ENCODE data around the gene GATA1.

The GATA1 gene

GRCh38 chrX:48785540-48786214 is 713 bp upstream of the GATA1 start:
- H3K9me3 ChIP-seq (ENCODE audit: low read length): no peaks in the 10 kb centered on the region
- no peak overlapping the region for H3K9ac ChIP-seq (ENCODE audit: low read length)
- no peaks in the 10 kb centered on the region for H3K36me3 ChIP-seq (ENCODE audit: insufficient read depth, low read length)
- H3K4me3 ChIP-seq (ENCODE audit: low read depth in 1 of 2, low read length in 2 of 2): no peak overlapping the region
- H3K27ac ChIP-seq (ENCODE audit: low read depth, low read length): no peak overlapping the region
- no peaks in the 10 kb centered on the region for H3K4me1 ChIP-seq (ENCODE audit: insufficient read depth, low read length)
- peaks cover 0 to 19% of the 10 kb centered on the region in 2 donors for H3K27me3 ChIP-seq (ENCODE audit: control insufficient read depth in 1 of 2, insufficient read depth in 2 of 2, low read length in 2 of 2)

- Histone ChIP-seq H3K36me3 (ENCODE audit: insufficient read depth, low read length) (no peaks in the 10 kb centered on the region), H3K9me3 (ENCODE audit: low read length) (no peaks in the 10 kb centered on the region), H3K4me3 (ENCODE audit: low read depth in 1 of 2, low read length in 2 of 2) (no peak overlapping the region), H3K9ac (ENCODE audit: low read length) (no peak overlapping the region), H3K4me1 (ENCODE audit: insufficient read depth, low read length) (no peaks in the 10 kb centered on the region), H3K27me3 (ENCODE audit: control insufficient read depth in 1 of 2, insufficient read depth in 2 of 2, low read length in 2 of 2) (peaks cover 0 to 19% of the 10 kb centered on the region in 2 donors), H3K27ac (ENCODE audit: low read depth, low read length) (no peak overlapping the region)
Measured at GRCh38 chrX:48786825-48787504, 575 bp downstream of the GATA1 start.

- Histone ChIP-seq H3K27me3 (ENCODE audit: control insufficient read depth in 1 of 2, insufficient read depth in 2 of 2, low read length in 2 of 2) (peaks cover 0 to 19% of the 10 kb centered on the region in 2 donors), H3K36me3 (ENCODE audit: insufficient read depth, low read length) (no peaks in the 10 kb centered on the region), H3K4me3 (ENCODE audit: low read depth in 1 of 2, low read length in 2 of 2) (no peak overlapping the region), H3K9ac (ENCODE audit: low read length) (no peak overlapping the region), H3K27ac (ENCODE audit: low read depth, low read length) (no peak overlapping the region), H3K4me1 (ENCODE audit: insufficient read depth, low read length) (no peaks in the 10 kb centered on the region), H3K9me3 (ENCODE audit: low read length) (no peaks in the 10 kb centered on the region)
Measured at GRCh38 chrX:48787505-48788443, 1.4 kb downstream of the GATA1 start.

GRCh38 chrX:48789366-48790220 is 3.2 kb downstream of the GATA1 start:
- Histone ChIP-seq H3K27me3 (ENCODE audit: control insufficient read depth in 1 of 2, insufficient read depth in 2 of 2, low read length in 2 of 2) (peaks cover 0 to 19% of the 10 kb centered on the region in 2 donors), H3K4me3 (ENCODE audit: low read depth in 1 of 2, low read length in 2 of 2) (no peak overlapping the region), H3K4me1 (ENCODE audit: insufficient read depth, low read length) (no peaks in the 10 kb centered on the region), H3K9me3 (ENCODE audit: low read length) (no peaks in the 10 kb centered on the region), H3K9ac (ENCODE audit: low read length) (no peak overlapping the region), H3K27ac (ENCODE audit: low read depth, low read length) (no peak overlapping the region), H3K36me3 (ENCODE audit: insufficient read depth, low read length) (no peaks in the 10 kb centered on the region)

GRCh38 chrX:48790477-48790876 is 4.1 kb downstream of the GATA1 start:
- no peak overlapping the region for H3K9ac ChIP-seq (ENCODE audit: low read length)
- H3K4me3 ChIP-seq (ENCODE audit: low read depth in 1 of 2, low read length in 2 of 2): no peak overlapping the region
- H3K4me1 ChIP-seq (ENCODE audit: insufficient read depth, low read length): no peaks in the 10 kb centered on the region
- H3K9me3 ChIP-seq (ENCODE audit: low read length): no peaks in the 10 kb centered on the region
- no peaks in the 10 kb centered on the region for H3K36me3 ChIP-seq (ENCODE audit: insufficient read depth, low read length)
- peaks cover 0 to 19% of the 10 kb centered on the region in 2 donors for H3K27me3 ChIP-seq (ENCODE audit: control insufficient read depth in 1 of 2, insufficient read depth in 2 of 2, low read length in 2 of 2)
- H3K27ac ChIP-seq (ENCODE audit: low read depth, low read length): no peak overlapping the region

DNA sequence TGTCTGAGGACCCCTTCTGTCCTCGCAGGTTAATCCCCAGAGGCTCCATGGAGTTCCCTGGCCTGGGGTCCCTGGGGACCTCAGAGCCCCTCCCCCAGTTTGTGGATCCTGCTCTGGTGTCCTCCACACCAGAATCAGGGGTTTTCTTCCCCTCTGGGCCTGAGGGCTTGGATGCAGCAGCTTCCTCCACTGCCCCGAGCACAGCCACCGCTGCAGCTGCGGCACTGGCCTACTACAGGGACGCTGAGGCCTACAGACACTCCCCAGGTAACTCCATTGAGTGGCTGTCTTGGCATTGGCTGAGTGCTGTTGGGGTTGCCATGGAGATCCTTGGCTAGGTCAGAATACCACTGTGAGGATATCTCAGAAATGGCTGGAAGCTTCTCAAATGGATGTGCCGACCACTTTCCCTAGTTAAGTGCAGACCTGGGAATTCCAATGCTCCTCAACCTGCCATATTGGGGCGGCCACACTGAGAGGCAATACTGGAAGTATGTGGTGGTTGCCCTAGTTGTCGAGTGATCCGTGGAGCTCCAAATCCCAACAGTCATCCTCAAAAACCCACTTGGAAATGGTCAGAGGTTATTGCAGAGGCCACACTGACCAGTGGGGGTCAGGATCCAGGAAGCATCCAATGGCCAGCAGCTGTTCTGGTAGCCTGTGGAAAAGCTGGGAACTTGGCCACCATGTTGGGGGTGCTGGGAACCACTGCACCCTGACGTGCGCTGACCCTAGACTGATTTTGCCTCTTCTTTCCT is 4.9 kb downstream of the GATA1 start:
- H3K27me3 ChIP-seq (ENCODE audit: control insufficient read depth in 1 of 2, insufficient read depth in 2 of 2, low read length in 2 of 2): peaks cover 6 to 14% of the 10 kb centered on the region in 2 donors
- no peaks in the 10 kb centered on the region for H3K9me3 ChIP-seq (ENCODE audit: low read length)
- no peaks in the 10 kb centered on the region for H3K4me1 ChIP-seq (ENCODE audit: insufficient read depth, low read length)
- no peak overlapping the region for H3K9ac ChIP-seq (ENCODE audit: low read length)
- no peak overlapping the region for H3K27ac ChIP-seq (ENCODE audit: low read depth, low read length)
- no peaks in the 10 kb centered on the region for H3K36me3 ChIP-seq (ENCODE audit: insufficient read depth, low read length)
- no peak overlapping the region for H3K4me3 ChIP-seq (ENCODE audit: low read depth in 1 of 2, low read length in 2 of 2)

- no peaks in the 10 kb centered on the region for H3K36me3 ChIP-seq (ENCODE audit: insufficient read depth, low read length)
- no peaks in the 10 kb centered on the region for H3K4me1 ChIP-seq (ENCODE audit: insufficient read depth, low read length)
- no peak overlapping the region for H3K4me3 ChIP-seq (ENCODE audit: low read depth in 1 of 2, low read length in 2 of 2)
- peaks cover 6 to 8% of the 10 kb centered on the region in 2 donors for H3K27me3 ChIP-seq (ENCODE audit: control insufficient read depth in 1 of 2, insufficient read depth in 2 of 2, low read length in 2 of 2)
- H3K9ac ChIP-seq (ENCODE audit: low read length): no peak overlapping the region
- H3K27ac ChIP-seq (ENCODE audit: low read depth, low read length): no peak overlapping the region
- H3K9me3 ChIP-seq (ENCODE audit: low read length): no peaks in the 10 kb centered on the region
Measured at GRCh38 chrX:48792219-48792618, 5.8 kb downstream of the GATA1 start.

DNA sequence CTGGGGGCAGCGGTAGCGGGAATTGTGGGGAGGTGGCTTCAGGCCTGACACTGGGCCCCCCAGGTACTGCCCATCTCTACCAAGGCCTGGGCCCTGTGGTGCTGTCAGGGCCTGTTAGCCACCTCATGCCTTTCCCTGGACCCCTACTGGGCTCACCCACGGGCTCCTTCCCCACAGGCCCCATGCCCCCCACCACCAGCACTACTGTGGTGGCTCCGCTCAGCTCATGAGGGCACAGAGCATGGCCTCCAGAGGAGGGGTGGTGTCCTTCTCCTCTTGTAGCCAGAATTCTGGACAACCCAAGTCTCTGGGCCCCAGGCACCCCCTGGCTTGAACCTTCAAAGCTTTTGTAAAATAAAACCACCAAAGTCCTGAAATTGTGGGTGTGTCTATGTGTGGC is 7.5 kb downstream of the GATA1 start:
- Histone ChIP-seq H3K27me3 (ENCODE audit: control insufficient read depth in 1 of 2, insufficient read depth in 2 of 2, low read length in 2 of 2) (peaks cover 4 to 6% of the 10 kb centered on the region in 2 donors), H3K9me3 (ENCODE audit: low read length) (no peaks in the 10 kb centered on the region), H3K27ac (ENCODE audit: low read depth, low read length) (no peak overlapping the region), H3K4me1 (ENCODE audit: insufficient read depth, low read length) (no peaks in the 10 kb centered on the region), H3K36me3 (ENCODE audit: insufficient read depth, low read length) (no peaks in the 10 kb centered on the region), H3K4me3 (ENCODE audit: low read depth in 1 of 2, low read length in 2 of 2) (no peak overlapping the region), H3K9ac (ENCODE audit: low read length) (no peak overlapping the region)

- H3K9me3 ChIP-seq (ENCODE audit: low read length): no peaks in the 10 kb centered on the region
- peaks cover 3 to 6% of the 10 kb centered on the region in 2 donors for H3K27me3 ChIP-seq (ENCODE audit: control insufficient read depth in 1 of 2, insufficient read depth in 2 of 2, low read length in 2 of 2)
- H3K27ac ChIP-seq (ENCODE audit: low read depth, low read length): no peak overlapping the region
- no peaks in the 10 kb centered on the region for H3K4me1 ChIP-seq (ENCODE audit: insufficient read depth, low read length)
- no peaks in the 10 kb centered on the region for H3K36me3 ChIP-seq (ENCODE audit: insufficient read depth, low read length)
- H3K4me3 ChIP-seq (ENCODE audit: low read depth in 1 of 2, low read length in 2 of 2): no peak overlapping the region
- no peak overlapping the region for H3K9ac ChIP-seq (ENCODE audit: low read length)
Measured at GRCh38 chrX:48794340-48794910, 8.0 kb downstream of the GATA1 start.

DNA sequence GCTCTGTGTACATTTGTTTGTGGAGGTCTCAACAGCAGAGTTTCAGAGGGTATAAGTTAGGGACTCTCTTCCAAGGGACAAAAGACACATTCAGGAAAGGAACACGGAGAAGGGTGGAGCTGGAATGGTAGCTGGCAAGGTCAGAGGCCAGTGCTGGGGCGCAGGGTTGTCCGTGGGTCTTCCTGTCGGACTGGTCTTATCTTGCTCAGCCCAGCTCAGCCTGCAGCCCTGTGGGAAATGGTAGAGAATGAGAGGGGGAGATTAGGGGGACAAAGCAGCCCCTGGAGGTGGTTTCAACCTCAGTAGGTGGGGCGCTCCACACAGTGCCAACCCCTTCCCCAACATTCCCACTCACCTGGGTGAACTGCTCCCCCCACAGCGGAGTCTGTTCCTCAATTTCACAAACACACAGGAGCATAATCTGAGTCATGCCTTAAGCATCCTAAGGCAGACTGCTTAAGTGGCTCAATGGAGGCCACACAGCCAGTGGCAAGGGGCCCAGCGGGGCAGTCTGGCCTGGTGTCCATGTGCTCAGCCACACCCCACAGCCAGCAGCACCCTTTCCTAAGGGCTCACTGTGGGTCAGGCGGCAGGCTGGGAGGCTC is 8.6 kb downstream of the GATA1 start:
- no peak overlapping the region for H3K4me3 ChIP-seq (ENCODE audit: low read depth in 1 of 2, low read length in 2 of 2)
- no peaks in the 10 kb centered on the region for H3K9me3 ChIP-seq (ENCODE audit: low read length)
- peaks cover 0 to 6% of the 10 kb centered on the region in 2 donors for H3K27me3 ChIP-seq (ENCODE audit: control insufficient read depth in 1 of 2, insufficient read depth in 2 of 2, low read length in 2 of 2)
- no peak overlapping the region for H3K9ac ChIP-seq (ENCODE audit: low read length)
- no peak overlapping the region for H3K27ac ChIP-seq (ENCODE audit: low read depth, low read length)
- no peaks in the 10 kb centered on the region for H3K4me1 ChIP-seq (ENCODE audit: insufficient read depth, low read length)
- no peaks in the 10 kb centered on the region for H3K36me3 ChIP-seq (ENCODE audit: insufficient read depth, low read length)
